ENCODE measurements around the gene TBC1D13.
"Not testable (repeated sequence)": the region's sequence is repeated elsewhere in the genome, so short reads cannot be mapped to it uniquely, and the experiment has no call there.

The TBC1D13 gene

DNA sequence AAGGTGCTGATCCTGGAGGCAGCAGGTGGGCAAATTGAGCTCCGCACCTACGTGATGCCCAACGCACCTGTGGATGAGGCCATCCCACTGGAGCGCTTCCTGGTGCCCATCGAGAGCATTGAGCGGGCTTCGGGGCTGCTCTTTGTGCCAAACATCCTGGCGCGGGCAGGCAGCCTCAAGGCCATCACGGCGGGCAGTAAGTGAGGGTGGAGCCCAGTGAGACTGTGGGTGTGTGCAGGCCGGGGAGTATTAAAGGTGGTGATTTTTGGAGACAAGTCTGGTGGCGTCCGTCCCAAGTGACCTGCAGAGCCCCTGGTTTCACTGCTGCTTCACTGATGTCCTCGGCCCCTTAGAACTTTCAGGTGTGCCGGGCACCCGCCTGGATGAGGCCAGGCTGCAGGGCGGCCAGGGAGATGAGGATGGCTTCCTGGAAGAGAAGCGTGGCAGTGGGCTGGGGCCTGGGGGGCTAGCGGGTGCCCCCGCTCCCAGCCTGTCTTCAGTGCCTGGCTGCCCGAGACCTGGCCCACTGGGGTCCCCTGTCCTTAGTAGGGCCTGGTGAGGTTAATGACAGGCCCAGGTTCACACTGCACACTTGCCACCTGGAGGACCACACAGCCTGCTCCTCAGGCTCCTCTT is 35.5 kb downstream of the TBC1D13 start:
- no peak for DNase-seq

DNA sequence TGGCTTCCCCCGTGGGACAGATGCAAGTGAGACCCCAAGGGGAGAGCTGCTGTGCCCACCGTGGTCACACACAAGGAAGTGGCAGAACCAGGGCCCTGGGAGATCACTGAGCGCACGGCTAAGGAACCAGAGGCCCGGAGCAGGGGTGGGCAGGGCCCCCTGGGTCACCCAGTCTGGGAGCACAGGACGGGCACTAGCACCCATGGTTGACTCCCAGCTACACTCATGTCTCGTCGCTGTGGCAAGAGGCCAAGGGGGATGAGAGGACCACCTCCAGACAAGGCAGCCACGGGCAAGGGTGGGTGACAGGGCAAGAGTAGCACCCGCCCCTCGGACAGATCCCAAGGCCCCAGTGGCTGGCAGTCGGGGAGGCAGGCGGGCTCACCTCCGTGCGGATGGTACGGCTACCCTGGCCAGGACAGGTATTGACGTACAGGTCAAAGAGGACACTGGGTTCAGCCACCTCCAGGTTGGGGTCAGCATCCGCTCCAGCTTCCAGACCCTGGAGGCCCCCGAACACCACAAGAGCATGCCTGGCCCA is 36.4 kb downstream of the TBC1D13 start:
- no peak for DNase-seq

DNA sequence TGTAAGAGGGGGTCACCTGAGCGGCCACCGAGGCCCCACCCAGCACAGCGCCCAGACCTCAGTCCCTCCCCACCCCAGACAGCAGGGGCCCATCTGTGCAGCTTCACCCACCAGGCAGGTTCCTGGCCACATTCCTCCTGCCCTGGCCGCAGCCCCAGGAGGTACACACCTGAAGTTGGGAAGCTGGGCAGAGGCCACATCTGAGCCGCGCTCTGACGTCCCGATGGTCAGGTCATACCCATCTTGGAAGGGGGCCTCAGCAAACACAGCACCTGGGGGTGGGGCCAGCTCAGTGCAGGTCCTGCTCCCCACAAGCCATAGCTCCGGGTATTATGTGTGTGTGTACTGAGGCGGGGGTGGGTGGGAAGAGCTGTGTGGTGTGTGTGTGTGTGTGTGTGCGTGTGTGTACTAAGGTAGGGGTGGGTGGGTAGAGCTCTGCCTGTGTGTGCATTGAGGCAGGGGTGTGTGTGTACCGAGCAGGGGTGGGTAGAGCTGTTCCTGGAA is 36.9 kb downstream of the TBC1D13 start:
- DNase-seq = no peak

DNA sequence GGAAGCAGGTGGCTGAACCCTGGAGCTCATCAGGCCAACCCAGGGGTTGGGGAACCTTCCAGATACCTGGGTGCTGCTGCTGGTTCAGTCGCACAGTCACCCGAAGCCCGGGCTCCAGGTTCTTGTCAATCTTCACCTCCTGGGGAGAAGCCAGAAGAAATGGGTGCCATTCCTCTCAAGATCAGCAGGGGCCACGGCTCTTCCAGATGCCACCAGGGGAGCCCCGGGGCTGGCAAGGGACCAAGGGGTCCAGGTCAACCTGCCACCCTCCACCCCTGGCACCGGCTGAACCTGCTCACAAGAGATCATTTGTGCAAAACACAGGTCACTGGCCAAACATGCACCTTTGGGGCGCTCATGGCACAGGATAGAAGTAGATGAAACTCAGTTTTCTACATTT is 37.9 kb downstream of the TBC1D13 start:
- no peak for DNase-seq

- no peak for DNase-seq
Measured at GRCh38 chr9:128825923-128826700, 39.1 kb downstream of the TBC1D13 start.

GRCh38 chr9:128828267-128828666 is 41.2 kb downstream of the TBC1D13 start:
- no peak for DNase-seq

GRCh38 chr9:128828719-128829452 is 41.8 kb downstream of the TBC1D13 start:
- no peak for DNase-seq

GRCh38 chr9:128829477-128830251 is 42.6 kb downstream of the TBC1D13 start, which contains the start of gene SPOUT1:
Gene SPOUT1 (minus strand): TSS chr9:128829794. CDS start chr9:128829780, 14 bp downstream.
- DNase-seq = peak; percentile 95

DNA sequence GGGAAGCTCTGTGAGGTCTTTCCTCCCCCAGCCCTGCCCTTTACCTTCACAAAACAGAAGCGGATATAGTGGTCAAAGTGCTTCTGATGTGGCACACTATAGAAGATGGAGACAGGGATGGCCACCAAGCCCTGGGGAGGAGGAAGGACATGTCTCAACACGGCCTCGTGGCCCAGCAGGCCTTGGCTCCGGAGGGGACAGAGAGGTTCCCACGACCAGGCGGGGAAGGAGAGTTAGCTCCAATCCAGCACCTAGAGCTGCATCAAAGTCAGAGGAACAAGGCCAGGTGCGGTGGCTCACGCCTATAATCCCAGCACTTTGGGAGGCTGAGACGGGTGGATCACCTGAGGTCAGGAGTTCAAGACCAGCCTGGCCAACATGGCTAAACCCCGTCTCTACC is 46.6 kb downstream of the TBC1D13 start:
- no peak for DNase-seq

GRCh38 chr9:128835246-128836210 is 48.5 kb downstream of the TBC1D13 start:
- DNase-seq = no peak

DNA sequence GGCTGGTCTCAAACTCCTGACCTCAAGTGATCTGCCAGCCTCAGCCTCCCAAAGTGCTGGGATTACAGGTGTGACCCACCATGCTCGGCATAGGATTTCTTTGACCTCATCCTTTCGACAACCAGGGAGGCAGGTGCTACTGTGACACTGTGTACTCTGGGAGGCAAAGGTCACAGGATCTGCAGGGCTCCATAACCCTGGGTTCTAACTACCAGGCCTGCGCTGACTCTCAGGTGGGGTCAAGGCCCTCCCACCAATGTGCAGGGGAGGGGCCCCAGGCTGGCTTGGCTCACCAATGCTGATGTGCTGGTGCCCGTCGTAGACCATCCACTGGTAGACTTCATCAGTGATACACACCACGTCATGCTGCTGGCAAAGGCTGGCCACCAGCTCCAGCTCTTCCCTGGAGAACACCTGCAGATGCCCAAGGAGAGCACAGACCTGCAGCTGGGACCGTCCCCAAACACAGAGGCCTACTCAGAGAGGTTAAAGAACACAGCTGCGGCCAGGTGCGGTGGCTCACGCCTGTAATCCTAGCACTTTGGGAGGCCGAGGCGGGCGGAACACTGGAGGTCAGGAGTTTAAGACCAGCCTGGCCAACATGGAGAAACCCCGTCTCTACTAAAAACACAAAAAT is 49.6 kb downstream of the TBC1D13 start:
- no peak for DNase-seq

DNA sequence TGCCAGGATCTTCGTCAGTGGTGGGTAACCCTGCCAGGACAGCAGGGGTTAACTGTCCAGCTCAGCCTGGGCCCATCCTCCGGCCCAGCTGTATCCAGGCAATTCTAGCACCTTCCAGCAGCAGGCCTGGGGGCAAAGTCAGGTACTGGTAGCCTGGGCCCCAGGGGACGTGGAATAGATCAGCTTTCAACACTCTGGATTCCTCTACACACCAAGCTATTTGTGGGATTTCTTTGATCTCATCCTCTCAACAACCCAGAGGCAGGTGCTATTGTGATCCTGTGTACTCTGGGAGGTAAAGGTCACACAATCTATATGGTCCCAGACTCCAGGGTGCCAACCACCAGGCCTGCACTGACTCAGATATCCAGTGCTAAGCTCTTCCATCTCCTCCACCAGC is 51.3 kb downstream of the TBC1D13 start:
- no peak for DNase-seq

GRCh38 chr9:128840524-128840923 is 53.5 kb downstream of the TBC1D13 start:
- no peak for DNase-seq

DNA sequence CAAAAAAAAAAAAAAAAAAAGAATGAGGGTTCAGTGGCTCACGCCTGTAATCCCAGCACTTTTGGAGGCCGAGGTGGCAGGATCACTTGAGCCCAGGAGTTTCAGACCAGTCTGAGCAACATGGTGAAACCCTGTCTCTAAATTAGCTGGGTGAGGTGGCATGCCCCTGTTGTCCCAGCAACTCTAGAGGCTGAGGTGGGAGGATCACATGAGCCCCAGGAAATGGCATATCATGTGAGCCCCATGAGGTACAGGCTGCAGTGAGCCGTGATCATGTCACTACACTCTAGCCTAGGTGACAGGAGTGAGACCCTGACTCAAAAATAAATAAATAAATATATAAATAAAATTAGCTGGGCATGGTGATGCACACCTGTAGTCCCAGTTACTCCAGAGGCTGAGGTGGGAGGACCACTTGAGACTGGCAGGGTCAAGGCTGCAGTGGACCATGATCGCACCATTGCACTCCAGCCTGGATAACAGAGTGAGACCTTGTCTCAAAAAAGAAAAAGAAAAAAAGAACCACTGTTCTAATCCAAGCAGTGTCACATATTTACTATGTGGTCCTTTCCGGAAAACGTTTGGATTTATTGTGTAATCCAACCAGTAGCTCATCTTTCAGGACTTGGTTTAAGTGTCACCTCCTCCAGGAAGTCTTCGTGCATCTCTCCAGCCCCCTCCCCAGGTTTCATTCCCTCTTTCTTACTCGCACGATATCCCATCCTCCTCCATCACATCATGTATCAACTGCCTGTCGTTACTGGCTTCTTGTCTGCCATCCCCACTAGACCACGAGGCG is 54.8 kb downstream of the TBC1D13 start:
- no peak for DNase-seq

- DNase-seq = not testable (repeated sequence)
Measured at GRCh38 chr9:128843171-128843570, 56.1 kb downstream of the TBC1D13 start.

- no peak for DNase-seq
Measured at GRCh38 chr9:128845186-128845931, 58.3 kb downstream of the TBC1D13 start.

- no peak for DNase-seq
Measured at GRCh38 chr9:128846680-128847030, 59.6 kb downstream of the TBC1D13 start.

DNA sequence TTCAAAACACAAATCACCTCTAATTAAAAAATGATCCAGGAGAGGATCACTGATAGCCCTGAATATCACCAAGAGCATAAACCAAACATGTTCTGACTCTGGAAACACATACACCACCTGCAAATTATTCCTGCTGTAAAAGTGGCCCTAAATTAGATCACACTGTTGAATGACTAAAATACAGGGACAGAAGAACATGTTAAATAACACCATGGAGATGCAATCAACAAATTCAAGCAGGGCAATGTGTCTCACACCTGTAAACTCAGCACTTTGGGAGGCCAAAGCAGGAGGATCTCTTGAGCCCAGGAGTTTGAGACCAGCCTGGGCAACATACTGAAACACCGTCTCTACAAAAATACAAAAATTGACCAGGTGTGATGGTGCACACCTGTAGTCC is 60.8 kb downstream of the TBC1D13 start:
- DNase-seq = no peak

- not testable (repeated sequence) for DNase-seq
Measured at GRCh38 chr9:128851024-128851423, 64.0 kb downstream of the TBC1D13 start.

All from CD4-positive, alpha-beta T cell treated with Interleukin-17A for 4 hours (primary cell).